HL-60/S4 treated with phorbol 12-myristate 13-acetate at 8.2 ng/mL for 4 days and 3 days (cell line): ENCODE measurements around the gene KRT80.

Experiments
- in situ Hi-C: fragments of 300-500 bp; cut with MboI; formaldehyde crosslinking; loops from 2 replicates; pipeline ENCODE4 v1.15.0; 2022; ENCODE audit warnings: low sequenced_read_pairs

KRT80 gene

GRCh38 chr12:52156757-52157565, 34.9 kb downstream of the KRT80 start:
- in situ Hi-C loops: no loop called here

- in situ Hi-C loops: no loop called here
These were observed 35.5 kb downstream of the KRT80 start for GRCh38 chr12:52156311-52156710.

DNA sequence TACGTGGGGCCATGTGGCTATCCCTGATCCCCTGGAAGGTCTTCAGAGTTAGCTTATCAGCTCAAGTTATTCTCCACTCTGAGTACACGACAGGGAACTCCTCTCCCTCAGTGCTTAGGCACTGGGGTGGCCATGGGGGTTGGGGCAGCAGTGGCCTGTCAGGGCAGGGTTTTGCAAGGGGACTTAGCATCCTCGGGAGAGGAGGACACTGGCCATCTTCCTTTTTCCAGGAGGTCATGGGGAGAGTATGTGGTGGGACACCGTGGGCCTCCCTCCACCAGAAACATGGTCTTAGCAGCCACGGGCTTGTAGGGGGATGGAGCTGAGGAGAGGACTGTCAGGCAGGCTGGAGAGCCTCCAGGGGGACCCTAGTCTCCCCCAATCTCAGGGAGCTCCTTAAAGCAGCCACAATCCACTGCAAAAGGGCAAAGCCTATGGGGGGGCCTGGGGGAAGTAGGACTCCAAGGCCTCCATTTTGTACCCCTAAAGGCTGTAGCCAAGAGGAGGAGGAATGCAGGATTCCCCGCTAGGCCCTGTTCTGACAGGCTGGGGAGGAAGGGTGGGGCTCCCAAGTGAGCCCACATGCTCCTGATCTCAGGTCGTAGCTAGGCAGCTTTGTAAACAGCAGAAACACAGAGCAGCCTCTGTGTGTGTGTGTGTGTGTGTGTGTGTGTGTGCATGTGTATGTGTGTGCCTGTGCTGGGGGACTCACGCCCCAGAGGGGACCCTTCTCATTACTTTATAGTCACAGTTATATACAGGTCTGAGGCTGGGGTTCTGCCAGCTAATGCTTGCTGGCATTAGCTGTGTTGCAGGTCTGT, 36.6 kb downstream of the KRT80 start:
- in situ Hi-C loops: no loop called here

DNA sequence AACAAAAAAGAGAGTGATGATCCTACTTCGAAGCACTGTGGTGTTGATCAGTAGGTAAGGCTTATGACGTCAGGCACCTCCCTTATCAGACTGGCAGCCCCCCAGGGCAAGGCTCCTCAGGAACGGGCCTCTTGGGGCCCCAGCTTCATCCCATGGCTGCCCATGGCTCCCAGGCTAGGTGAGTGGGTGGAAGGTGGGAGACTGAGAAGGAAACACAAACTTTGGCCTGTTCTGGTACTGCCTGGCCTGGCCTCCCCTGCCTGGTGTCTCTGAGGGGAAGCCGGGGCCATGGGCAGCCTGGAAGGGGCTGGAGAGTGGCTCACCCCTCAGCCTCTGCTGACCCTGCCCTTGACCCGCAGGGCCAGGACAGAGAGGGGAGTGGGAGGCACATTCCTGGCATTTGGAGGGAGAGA, 38.9 kb downstream of the KRT80 start:
- in situ Hi-C loops: no loop called here

DNA sequence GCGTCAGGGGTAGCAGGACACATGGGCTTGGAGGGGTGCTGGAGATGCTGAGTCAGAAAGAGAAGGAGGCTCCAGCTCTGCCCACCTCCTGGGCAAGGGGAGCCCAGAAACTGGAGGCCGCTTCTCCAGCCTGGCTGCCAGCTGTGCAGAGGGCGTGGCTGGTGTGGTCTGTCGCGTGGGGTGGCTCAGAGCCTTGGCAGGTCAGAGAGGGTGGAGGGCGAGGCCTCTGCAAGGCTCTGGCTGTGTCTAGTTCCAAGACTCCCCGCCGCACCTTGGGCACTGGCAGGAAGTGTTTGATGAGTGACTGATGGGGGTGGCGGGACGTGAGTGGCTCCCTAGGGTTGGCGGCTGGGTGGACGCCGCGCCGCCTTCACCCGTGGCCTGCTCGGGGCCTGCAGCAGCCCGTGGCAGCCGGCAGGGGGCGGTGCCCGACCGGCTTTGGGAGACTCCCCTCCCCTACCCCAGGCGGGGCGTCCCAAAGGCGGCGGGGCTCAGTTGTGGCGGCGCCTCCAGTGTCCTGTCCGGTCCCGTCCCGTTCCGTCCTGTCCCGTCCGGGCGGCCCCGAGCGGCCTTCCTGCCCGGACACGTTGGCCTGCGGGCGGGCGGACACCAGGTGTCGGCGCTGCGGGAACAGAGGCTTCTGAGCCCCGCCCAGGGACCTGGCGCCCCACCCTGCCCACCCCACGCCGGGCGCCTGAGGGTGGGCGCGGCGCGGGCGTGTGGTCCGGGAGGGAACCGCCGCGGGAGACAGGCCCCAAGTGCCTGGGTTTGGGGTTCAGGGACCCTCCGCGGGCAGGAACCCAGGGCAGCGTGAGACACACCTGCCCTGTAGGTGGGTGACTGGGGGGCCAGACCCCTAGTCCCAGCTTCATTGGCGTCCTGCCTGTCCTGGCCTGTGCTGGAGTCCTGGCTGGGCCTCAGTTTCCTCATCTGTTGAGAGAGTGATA, 39.7 kb downstream of the KRT80 start:
- in situ Hi-C loops: no loop called here

GRCh38 chr12:52151153-52151836, 40.5 kb downstream of the KRT80 start:
- in situ Hi-C loops: no loop called here

DNA sequence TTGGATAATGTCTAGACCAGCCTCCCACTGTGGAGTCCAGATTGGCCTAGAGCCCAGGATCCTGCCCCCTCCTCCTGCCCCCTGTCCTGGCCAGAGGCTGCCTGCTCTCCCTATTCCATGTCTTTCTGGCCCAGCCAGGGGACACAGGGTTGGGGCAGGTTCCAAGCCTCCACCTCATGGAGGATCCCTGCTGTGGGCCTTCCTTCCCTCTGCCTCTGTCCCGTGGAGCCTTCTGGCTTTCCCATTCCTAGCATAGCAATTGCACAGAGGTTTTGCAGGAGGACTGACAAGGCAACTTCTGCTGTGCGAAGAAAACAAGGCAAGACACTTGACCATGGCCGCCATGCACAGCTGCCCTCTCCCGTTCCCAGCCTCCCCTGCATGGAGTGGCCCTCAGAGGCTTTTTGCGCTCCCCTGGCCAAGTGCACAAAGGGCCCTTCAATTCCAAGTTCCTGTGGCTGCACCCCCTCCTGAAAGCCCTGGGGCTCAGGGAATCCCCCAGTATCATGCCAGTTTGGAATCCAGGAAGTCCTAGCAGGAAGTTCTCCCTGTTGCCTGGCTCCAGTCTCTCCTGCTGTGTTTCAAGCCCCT, 42.1 kb downstream of the KRT80 start:
- in situ Hi-C loops: loop anchor here (25.0 kb wide), 1 partner anchor 738 kb away; no protein-coding TSS in a partner anchor

- in situ Hi-C loops: loop anchor here (25.0 kb wide), 1 partner anchor 738 kb away; no protein-coding TSS in a partner anchor
These were observed 42.6 kb downstream of the KRT80 start for GRCh38 chr12:52149182-52149641.

DNA sequence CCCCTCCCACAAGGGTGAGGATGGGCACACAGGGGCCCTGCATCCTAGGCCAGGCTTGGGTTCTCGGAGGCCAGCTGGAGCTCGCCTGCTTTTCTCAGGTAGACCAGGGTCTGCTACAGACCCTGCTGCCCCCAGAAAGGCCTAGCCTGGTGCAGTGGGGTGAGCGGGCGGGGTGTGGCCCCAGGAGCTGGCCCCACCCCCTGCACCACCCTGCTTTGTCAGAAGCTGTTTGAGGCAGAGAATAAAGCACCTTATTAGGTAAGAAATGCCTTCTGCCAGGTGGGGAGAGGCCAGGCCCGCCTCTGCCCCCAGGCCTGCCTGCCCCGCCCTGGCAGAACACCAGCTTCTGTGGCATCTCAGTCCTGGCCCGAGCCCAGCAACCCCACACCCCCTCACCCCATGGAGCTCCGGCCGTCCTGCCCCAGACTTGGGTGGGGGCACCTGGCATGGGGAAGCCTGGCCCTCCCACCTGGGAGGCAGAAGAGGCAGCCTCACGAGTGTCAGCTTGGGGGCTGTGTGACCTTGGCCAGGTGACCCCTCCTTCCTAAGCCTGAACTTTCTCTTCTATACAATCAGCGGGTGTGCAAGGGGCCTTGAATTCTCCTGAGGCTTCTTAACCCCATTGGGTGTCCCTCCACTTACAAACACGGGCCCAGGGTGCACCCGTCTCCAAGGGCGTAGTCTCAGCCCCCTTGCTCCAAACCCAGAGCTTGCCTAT, 43.2 kb downstream of the KRT80 start:
- in situ Hi-C loops: loop anchor here (25.0 kb wide), 1 partner anchor 739 kb away; no protein-coding TSS in a partner anchor

GRCh38 chr12:52147964-52148463, 43.8 kb downstream of the KRT80 start:
- in situ Hi-C loops: loop anchor here (25.0 kb wide), 1 partner anchor 739 kb away; no protein-coding TSS in a partner anchor

GRCh38 chr12:52147367-52147963, 44.3 kb downstream of the KRT80 start:
- in situ Hi-C loops: loop anchor here (25.0 kb wide), 1 partner anchor 740 kb away; no protein-coding TSS in a partner anchor

- in situ Hi-C loops: loop anchor here (25.0 kb wide), 1 partner anchor 740 kb away; no protein-coding TSS in a partner anchor
These were observed 44.9 kb downstream of the KRT80 start for GRCh38 chr12:52146822-52147366.

- in situ Hi-C loops: loop anchor here (25.0 kb wide), 1 partner anchor 741 kb away; no protein-coding TSS in a partner anchor
These were observed 45.6 kb downstream of the KRT80 start for GRCh38 chr12:52146089-52146821.

- in situ Hi-C loops: loop anchor here (25.0 kb wide), 1 partner anchor 742 kb away; no protein-coding TSS in a partner anchor
These were observed 46.4 kb downstream of the KRT80 start for GRCh38 chr12:52145228-52146088.

DNA sequence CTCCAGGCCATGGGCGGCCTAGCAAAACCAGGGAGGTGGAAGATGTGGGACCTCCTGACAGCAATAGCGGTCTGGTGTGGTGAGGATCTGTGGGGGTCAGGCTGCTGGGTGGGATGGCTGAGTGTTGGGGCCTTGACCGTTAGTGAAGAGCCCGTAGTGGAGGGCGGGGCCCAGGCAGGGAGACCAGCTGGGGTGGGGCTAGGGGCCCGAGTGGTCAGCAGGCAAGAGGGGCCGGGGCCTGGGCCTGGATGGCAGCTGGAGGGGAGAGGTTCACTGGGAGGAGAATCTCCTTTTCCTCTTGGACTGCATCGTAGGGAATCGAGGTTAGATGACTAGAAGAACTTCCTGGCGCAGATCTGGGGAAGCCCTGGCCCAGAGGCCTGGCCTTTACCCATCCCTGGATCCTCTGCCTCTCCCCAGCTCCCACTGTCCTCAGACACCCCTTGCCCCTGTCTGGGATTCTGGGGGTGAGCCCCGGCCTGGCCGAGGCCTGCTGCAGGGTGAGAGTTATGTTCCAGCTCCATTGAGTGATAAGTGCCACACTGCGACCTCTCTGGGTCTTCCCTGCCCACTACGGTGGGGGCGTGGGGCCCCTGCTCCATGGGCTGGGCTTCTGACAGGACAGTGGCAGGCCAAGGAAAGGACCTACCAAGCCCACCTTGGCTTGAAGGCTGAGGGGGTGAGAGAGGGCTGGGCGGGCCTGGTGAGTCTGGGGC, 47.1 kb downstream of the KRT80 start:
- in situ Hi-C loops: loop anchor here (25.0 kb wide), 1 partner anchor 743 kb away; no protein-coding TSS in a partner anchor
